ENCODE measurements around the gene SRGN. TPM values are rescaled to one million over a fixed set of nuclear protein-coding genes. Genes with fewer than 3 reads are reported as not detected.

SRGN gene
- total RNA-seq, 2 donors from 2014 or later: 52.7 to 55.7 TPM

GRCh38 chr10:69142983-69143382, 55.1 kb downstream of the SRGN start:
- H3K9me3 ChIP-seq: no peaks in the 10 kb centered on the region
- no peaks in the 10 kb centered on the region for H3K36me3 ChIP-seq (replicated peaks in 1 of 2; ENCODE audit: insufficient read depth in 1 of 2, low read depth in 2 of 2)
- no peak overlapping the region for H3K4me3 ChIP-seq
- H3K27ac ChIP-seq: no peak overlapping the region
- intact Hi-C loops (cut with DNase I): no loop called here
- DNase-seq: no peak
- H3K27me3 ChIP-seq: no peaks in the 10 kb centered on the region
- TF ChIP-seq POLR2A (IDR thresholded peaks at IDR 0.05): no peak
- TF ChIP-seq, protein P1, sequence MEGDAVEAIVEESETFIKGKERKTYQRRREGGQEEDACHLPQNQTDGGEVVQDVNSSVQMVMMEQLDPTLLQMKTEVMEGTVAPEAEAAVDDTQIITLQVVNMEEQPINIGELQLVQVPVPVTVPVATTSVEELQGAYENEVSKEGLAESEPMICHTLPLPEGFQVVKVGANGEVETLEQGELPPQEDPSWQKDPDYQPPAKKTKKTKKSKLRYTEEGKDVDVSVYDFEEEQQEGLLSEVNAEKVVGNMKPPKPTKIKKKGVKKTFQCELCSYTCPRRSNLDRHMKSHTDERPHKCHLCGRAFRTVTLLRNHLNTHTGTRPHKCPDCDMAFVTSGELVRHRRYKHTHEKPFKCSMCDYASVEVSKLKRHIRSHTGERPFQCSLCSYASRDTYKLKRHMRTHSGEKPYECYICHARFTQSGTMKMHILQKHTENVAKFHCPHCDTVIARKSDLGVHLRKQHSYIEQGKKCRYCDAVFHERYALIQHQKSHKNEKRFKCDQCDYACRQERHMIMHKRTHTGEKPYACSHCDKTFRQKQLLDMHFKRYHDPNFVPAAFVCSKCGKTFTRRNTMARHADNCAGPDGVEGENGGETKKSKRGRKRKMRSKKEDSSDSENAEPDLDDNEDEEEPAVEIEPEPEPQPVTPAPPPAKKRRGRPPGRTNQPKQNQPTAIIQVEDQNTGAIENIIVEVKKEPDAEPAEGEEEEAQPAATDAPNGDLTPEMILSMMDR (IDR thresholded peaks at IDR 0.05): no peak
- ATAC-seq: no peak
- WGBS, 2 donors: 59 to 63% methylated on average over 3 of the region's 3 CpGs
- no peaks in the 10 kb centered on the region for H3K4me1 ChIP-seq

DNA sequence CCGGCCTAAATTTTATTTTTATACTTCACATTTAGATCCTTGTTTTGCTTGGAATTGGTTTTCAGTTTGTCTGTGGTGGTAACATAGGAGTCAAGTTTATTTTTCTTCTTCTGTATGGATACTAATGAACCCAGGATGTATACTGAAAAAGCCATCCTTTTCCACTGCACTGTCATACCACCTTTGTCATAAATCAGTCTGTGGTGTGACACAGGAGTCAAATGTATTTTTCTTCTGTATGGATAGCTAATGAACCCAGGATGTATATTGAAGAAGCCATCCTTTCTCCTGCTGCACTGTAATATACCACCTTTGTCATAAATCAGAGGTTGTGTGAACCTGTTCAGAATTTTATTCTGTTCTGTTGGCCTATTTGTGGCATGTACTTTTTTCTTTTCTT, 57.4 kb downstream of the SRGN start:
- Histone ChIP-seq H3K9me3 (no peaks in the 10 kb centered on the region), H3K36me3 (replicated peaks in 1 of 2; ENCODE audit: insufficient read depth in 1 of 2, low read depth in 2 of 2) (no peaks in the 10 kb centered on the region), H3K4me1 (no peaks in the 10 kb centered on the region), H3K27ac (no peak overlapping the region), H3K27me3 (no peaks in the 10 kb centered on the region), H3K4me3 (no peak overlapping the region)
- ATAC-seq (no peak), DNase-seq (no peak)
- 93 to 95% methylated on average over 1 of the region's 1 CpG for WGBS, 2 donors
- TF ChIP-seq, protein P1 (IDR thresholded peaks at IDR 0.05): no peak
- no peak for TF ChIP-seq POLR2A (IDR thresholded peaks at IDR 0.05)
- intact Hi-C loops (cut with DNase I): no loop called here

- no peaks in the 10 kb centered on the region for H3K27me3 ChIP-seq
- 94 to 96% methylated on average over 8 of the region's 8 CpGs for WGBS, 2 donors
- TF ChIP-seq, protein P1 (IDR thresholded peaks at IDR 0.05): no peak
- TF ChIP-seq POLR2A (IDR thresholded peaks at IDR 0.05): no peak
- H3K27ac ChIP-seq: no peak overlapping the region
- H3K36me3 ChIP-seq (replicated peaks in 1 of 2; ENCODE audit: insufficient read depth in 1 of 2, low read depth in 2 of 2): no peaks in the 10 kb centered on the region
- ATAC-seq: no peak
- H3K9me3 ChIP-seq: no peaks in the 10 kb centered on the region
- intact Hi-C loops (cut with DNase I): no loop called here
- H3K4me1 ChIP-seq: no peaks in the 10 kb centered on the region
- H3K4me3 ChIP-seq: no peak overlapping the region
- DNase-seq: no peak
These were observed 58.0 kb downstream of the SRGN start for GRCh38 chr10:69145864-69146263.

DNA sequence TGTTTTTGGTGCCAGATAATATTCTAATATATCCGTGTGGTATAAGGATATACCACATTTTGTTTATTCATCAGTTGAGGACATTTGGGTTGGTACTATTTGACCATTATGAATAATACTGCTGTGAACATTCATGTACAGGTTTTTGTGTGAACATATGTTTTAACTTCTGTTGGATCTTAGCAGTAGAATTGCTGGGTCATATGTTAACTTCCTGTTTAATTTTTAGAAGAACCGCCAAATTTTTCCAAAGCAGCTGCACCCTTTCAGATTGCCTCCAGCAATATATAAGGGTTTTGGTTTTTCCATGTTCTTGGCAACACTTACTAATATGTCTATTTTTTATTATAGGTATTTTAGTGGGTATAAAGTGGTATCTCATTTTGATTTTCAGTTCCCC, 58.9 kb downstream of the SRGN start:
- Histone ChIP-seq H3K36me3 (replicated peaks in 1 of 2; ENCODE audit: insufficient read depth in 1 of 2, low read depth in 2 of 2) (no peaks in the 10 kb centered on the region), H3K4me1 (no peaks in the 10 kb centered on the region), H3K27me3 (no peaks in the 10 kb centered on the region), H3K4me3 (no peak overlapping the region), H3K9me3 (no peaks in the 10 kb centered on the region), H3K27ac (no peak overlapping the region)
- ATAC-seq: no peak
- WGBS, 2 donors: 51 to 52% methylated on average over 2 of the region's 2 CpGs
- DNase-seq: no peak
- intact Hi-C loops (cut with DNase I): no loop called here
- TF ChIP-seq POLR2A (IDR thresholded peaks at IDR 0.05): no peak

DNA sequence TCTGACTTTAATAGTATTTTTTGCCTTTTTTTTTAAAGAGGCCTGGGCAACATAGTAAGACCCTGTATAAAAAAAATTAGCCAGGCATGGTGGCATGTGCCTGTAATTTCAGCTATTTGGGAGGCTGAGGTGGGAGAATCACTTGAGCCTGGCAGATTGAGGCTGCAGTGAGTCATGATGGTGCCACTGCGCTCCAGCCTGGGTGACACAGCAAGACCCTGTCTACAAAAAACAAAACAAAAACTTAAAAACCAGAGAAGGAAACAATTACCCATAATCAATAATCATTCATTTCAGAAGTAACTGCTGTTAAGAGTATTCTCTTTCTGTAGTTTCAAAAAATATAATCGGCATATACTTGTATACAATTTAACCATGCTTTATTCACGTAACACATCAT, 64.1 kb downstream of the SRGN start:
- no peak overlapping the region for H3K4me3 ChIP-seq
- no peaks in the 10 kb centered on the region for H3K27me3 ChIP-seq
- ATAC-seq (no peak), DNase-seq (no peak)
- no peak for TF ChIP-seq POLR2A (IDR thresholded peaks at IDR 0.05)
- 93 to 97% methylated on average over 3 of the region's 3 CpGs for WGBS, 2 donors
- intact Hi-C loops (cut with DNase I): no loop called here
- no peaks in the 10 kb centered on the region for H3K9me3 ChIP-seq
- H3K36me3 ChIP-seq (replicated peaks in 1 of 2; ENCODE audit: insufficient read depth in 1 of 2, low read depth in 2 of 2): no peaks in the 10 kb centered on the region
- no peaks in the 10 kb centered on the region for H3K4me1 ChIP-seq
- H3K27ac ChIP-seq: no peak overlapping the region

- DNase-seq (no peak), ATAC-seq (no peak)
- 83 to 94% methylated on average over 6 of the region's 6 CpGs for WGBS, 2 donors
- intact Hi-C loops (cut with DNase I): no loop called here
- H3K9me3 ChIP-seq: no peaks in the 10 kb centered on the region
- TF ChIP-seq, protein P1 (IDR thresholded peaks at IDR 0.05): no peak
- no peak for TF ChIP-seq POLR2A (IDR thresholded peaks at IDR 0.05)
- no peak overlapping the region for H3K4me3 ChIP-seq
- no peaks in the 10 kb centered on the region for H3K27me3 ChIP-seq
- peaks cover 0 to 1% of the 10 kb centered on the region in 2 donors for H3K36me3 ChIP-seq (replicated peaks in 1 of 2; ENCODE audit: insufficient read depth in 1 of 2, low read depth in 2 of 2)
- H3K4me1 ChIP-seq: no peaks in the 10 kb centered on the region
- H3K27ac ChIP-seq: no peak overlapping the region
These were observed 65.3 kb downstream of the SRGN start for GRCh38 chr10:69153227-69153626.

All from body of pancreas (tissue), 4 donors.